ENCODE results near the gene NHLRC1. TPM values are rescaled to one million over a fixed set of nuclear protein-coding genes. Genes with fewer than 3 reads are reported as not detected.

Gene NHLRC1
- total and polyA plus RNA-seq, 2 of the 8 experiments (the other 6 are each of a cell fraction or from before 2014, with no cell fraction given) = 0.57 to 0.58 TPM

DNA sequence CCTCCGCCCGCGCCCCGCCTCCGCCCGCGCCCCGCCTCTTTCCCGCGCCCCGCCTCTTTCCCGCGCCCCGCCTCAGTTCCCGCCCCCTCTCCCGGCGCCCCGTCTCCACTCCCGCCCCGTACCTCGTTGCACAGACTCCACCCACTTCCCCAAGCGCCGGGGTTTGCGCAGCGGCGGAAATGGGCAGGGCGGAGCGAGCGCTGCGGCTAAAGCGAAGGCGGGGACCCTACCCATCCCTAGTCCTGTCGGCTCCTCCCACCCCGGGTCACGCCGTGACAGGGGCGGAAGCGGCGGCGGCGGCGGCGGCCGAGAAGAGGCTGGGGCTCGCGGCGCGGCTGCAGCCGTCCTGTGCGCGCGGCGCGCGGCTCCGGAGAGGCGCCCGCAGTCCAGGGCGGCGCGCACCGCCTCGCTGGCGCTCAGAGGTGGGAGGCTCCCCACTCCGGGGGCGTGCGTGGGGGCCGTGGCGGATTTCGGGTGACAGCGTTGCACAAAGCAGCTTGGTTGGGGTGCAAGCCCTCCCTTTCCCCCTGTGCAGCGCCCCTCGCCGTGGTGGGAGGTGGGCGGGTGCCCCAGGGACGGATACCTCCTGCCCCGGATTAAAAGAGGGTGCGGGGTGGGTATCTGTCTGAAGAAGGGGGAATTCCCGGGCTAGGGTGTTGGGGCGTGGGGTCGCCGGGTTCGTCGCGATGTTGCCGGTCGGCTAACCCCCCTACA, 32.8 kb upstream of the NHLRC1 start, which contains the start of gene KDM1B (continued):
- TF ChIP-seq SAP30 (IDR thresholded peaks at IDR 0.05; ENCODE audit: insufficient read depth, insufficient replicate concordance, low read length) (no peak), POLR2A (IDR thresholded peaks at IDR 0.05; ENCODE audit: control extremely low read depth in 1 of 2, low read depth in 2 of 2, low read length in 2 of 2) (no peak), SIN3A (conservative IDR thresholded peaks at IDR 0.05 in 1 of 2, IDR thresholded peaks at IDR 0.05 in 1 of 2; ENCODE audit: low read depth in 1 of 2, low read length in 2 of 2) (peak; percentile 3 to 37; a peak in 1 of 4 replicates), SP4 (IDR thresholded peaks at IDR 0.05; ENCODE audit: low read length) (no peak), KDM4A (IDR thresholded peaks at IDR 0.05; ENCODE audit: low read depth, low read length, severe bottlenecking) (peak; percentile 92), JUND (IDR thresholded peaks at IDR 0.05; ENCODE audit: low read length) (no peak), CHD2 (IDR thresholded peaks at IDR 0.05; ENCODE audit: low read length) (no peak), BCL11A (IDR thresholded peaks at IDR 0.05; ENCODE audit: low read depth in 2 of 2, low read length in 2 of 2) (no peak), PHF8 (conservative IDR thresholded peaks at IDR 0.05; ENCODE audit: low read depth, low read length) (peak; percentile 65), ZNF274 (IDR thresholded peaks at IDR 0.05; ENCODE audit: borderline replicate concordance, extremely low read depth, low read length) (no peak), BACH1 (IDR thresholded peaks at IDR 0.05; ENCODE audit: low read length) (no peak), RNF2 (IDR thresholded peaks at IDR 0.05; ENCODE audit: borderline replicate concordance, low read depth, low read length, missing control alignments, poor library complexity, severe bottlenecking) (no peak), GTF2F1 (IDR thresholded peaks at IDR 0.05; ENCODE audit: borderline replicate concordance, low read depth, low read length) (no peak), CTBP2 (IDR thresholded peaks at IDR 0.05; ENCODE audit: borderline replicate concordance, insufficient read depth, insufficient read length, low read length) (no peak), RAD21 (IDR thresholded peaks at IDR 0.05 in 1 of 2, conservative IDR thresholded peaks at IDR 0.05 in 1 of 2; ENCODE audit: low read depth in 2 of 2, low read length in 2 of 2) (no peak), TBP (IDR thresholded peaks at IDR 0.05; ENCODE audit: low read depth, low read length) (no peak), RFX5 (IDR thresholded peaks at IDR 0.05; ENCODE audit: borderline replicate concordance, low read depth, low read length) (no peak), SP2 (IDR thresholded peaks at IDR 0.05; ENCODE audit: low read length) (no peak), EGR1 (IDR thresholded peaks at IDR 0.05; ENCODE audit: borderline replicate concordance, low read depth, low read length) (0 out of 2 replicates have a peak, but pooled peaks have one; percentile 2), HDAC2 (IDR thresholded peaks at IDR 0.05; ENCODE audit: borderline replicate concordance in 1 of 2, low read depth in 2 of 2, low read length in 2 of 2) (no peak), POU5F1 (IDR thresholded peaks at IDR 0.05; ENCODE audit: low read depth, low read length) (no peak), KDM5A (IDR thresholded peaks at IDR 0.05; ENCODE audit: low read length) (no peak)
- TF ChIP-seq, protein P1, sequence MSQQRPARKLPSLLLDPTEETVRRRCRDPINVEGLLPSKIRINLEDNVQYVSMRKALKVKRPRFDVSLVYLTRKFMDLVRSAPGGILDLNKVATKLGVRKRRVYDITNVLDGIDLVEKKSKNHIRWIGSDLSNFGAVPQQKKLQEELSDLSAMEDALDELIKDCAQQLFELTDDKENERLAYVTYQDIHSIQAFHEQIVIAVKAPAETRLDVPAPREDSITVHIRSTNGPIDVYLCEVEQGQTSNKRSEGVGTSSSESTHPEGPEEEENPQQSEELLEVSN (IDR thresholded peaks at IDR 0.05) = no peak
